ENCODE data around the gene CAST. TPM values are rescaled to one million over a fixed set of nuclear protein-coding genes. Genes with fewer than 3 reads are reported as not detected.
A peak's percentile ranks its signal among the peaks of the same experiment; 100 is the strongest.

CAST gene
- total and polyA plus RNA-seq, 8 donors: 128 to 264 (median 156) TPM

GRCh38 chr5:96664669-96665068 lies 2.5 kb downstream of the CAST start:
- intact Hi-C loops (cut with DNase I): no loop called here
- TF ChIP-seq, protein P1, sequence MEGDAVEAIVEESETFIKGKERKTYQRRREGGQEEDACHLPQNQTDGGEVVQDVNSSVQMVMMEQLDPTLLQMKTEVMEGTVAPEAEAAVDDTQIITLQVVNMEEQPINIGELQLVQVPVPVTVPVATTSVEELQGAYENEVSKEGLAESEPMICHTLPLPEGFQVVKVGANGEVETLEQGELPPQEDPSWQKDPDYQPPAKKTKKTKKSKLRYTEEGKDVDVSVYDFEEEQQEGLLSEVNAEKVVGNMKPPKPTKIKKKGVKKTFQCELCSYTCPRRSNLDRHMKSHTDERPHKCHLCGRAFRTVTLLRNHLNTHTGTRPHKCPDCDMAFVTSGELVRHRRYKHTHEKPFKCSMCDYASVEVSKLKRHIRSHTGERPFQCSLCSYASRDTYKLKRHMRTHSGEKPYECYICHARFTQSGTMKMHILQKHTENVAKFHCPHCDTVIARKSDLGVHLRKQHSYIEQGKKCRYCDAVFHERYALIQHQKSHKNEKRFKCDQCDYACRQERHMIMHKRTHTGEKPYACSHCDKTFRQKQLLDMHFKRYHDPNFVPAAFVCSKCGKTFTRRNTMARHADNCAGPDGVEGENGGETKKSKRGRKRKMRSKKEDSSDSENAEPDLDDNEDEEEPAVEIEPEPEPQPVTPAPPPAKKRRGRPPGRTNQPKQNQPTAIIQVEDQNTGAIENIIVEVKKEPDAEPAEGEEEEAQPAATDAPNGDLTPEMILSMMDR (IDR thresholded peaks at IDR 0.05): no peak
- H3K27ac ChIP-seq: no peak overlapping the region
- ATAC-seq: no peak
- H3K36me3 ChIP-seq: no peaks in the 10 kb centered on the region
- no peaks in the 10 kb centered on the region for H3K27me3 ChIP-seq
- H3K9me3 ChIP-seq: no peaks in the 10 kb centered on the region
- DNase-seq: no peak
- peaks cover 14 to 36% of the 10 kb centered on the region in 2 donors for H3K4me1 ChIP-seq
- no peak overlapping the region for H3K4me3 ChIP-seq

GRCh38 chr5:96668725-96669124 lies 6.5 kb downstream of the CAST start:
- no peak for ATAC-seq
- TF ChIP-seq, protein P1 (IDR thresholded peaks at IDR 0.05): no peak
- Histone ChIP-seq H3K27me3 (no peaks in the 10 kb centered on the region), H3K4me1 (peaks cover 2 to 31% of the 10 kb centered on the region in 2 donors), H3K36me3 (no peaks in the 10 kb centered on the region), H3K9me3 (no peaks in the 10 kb centered on the region), H3K4me3 (no peak overlapping the region), H3K27ac (peak overlapping the region in 1 of 2 donors; percentile 11)
- DNase-seq: no peak
- intact Hi-C loops (cut with DNase I): no loop called here

- H3K27ac ChIP-seq: no peak overlapping the region
- TF ChIP-seq, protein P1 (IDR thresholded peaks at IDR 0.05): no peak
- DNase-seq (no peak), ATAC-seq (no peak)
- no peaks in the 10 kb centered on the region for H3K36me3 ChIP-seq
- H3K4me1 ChIP-seq: peaks cover 0 to 20% of the 10 kb centered on the region in 2 donors
- intact Hi-C loops (cut with DNase I): no loop called here
- H3K9me3 ChIP-seq: no peaks in the 10 kb centered on the region
- no peak overlapping the region for H3K4me3 ChIP-seq
- no peaks in the 10 kb centered on the region for H3K27me3 ChIP-seq
Observed at GRCh38 chr5:96669909-96670308, 7.7 kb downstream of the CAST start.

GRCh38 chr5:96671441-96671840 lies 9.3 kb downstream of the CAST start:
- intact Hi-C loops (cut with DNase I): no loop called here
- ATAC-seq: no peak
- no peak overlapping the region for H3K27ac ChIP-seq
- no peak for DNase-seq
- peaks cover 0 to 18% of the 10 kb centered on the region in 2 donors for H3K4me1 ChIP-seq
- H3K4me3 ChIP-seq: no peak overlapping the region
- no peaks in the 10 kb centered on the region for H3K9me3 ChIP-seq
- H3K36me3 ChIP-seq: peaks cover 0 to 13% of the 10 kb centered on the region in 2 donors
- no peaks in the 10 kb centered on the region for H3K27me3 ChIP-seq
- TF ChIP-seq, protein P1 (IDR thresholded peaks at IDR 0.05): no peak

- TF ChIP-seq, protein P1 (IDR thresholded peaks at IDR 0.05): no peak
- intact Hi-C loops (cut with DNase I): no loop called here
- H3K27me3 ChIP-seq: no peaks in the 10 kb centered on the region
- peaks cover 0 to 18% of the 10 kb centered on the region in 2 donors for H3K4me1 ChIP-seq
- H3K9me3 ChIP-seq: no peaks in the 10 kb centered on the region
- no peak for ATAC-seq
- no peak overlapping the region for H3K27ac ChIP-seq
- no peak overlapping the region for H3K4me3 ChIP-seq
- no peak for DNase-seq
- peaks cover 0 to 30% of the 10 kb centered on the region in 2 donors for H3K36me3 ChIP-seq
Observed at GRCh38 chr5:96673127-96673526, 11.0 kb downstream of the CAST start.
